ENCODE measurements around the gene NLK.

DNA sequence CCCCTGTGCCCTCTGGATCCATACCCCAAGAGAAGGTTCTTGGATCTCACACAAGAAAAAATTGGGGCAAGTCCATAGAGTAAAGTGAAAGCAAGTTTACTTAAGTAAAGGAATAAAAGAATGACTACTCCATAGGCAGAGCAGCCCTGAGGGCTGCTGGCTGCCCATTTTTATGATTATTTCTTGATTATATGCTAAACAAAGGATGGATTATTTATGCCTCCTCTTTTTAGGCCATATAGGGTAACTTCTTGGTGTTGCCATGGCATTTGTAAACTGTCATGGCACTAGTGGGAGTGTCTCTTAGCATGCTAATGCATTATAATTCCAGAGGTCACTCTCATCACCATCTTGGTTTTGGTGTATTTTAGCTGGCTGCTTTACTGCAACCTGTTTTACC is 70.8 kb downstream of the NLK start:
- TF ChIP-seq, protein P1, sequence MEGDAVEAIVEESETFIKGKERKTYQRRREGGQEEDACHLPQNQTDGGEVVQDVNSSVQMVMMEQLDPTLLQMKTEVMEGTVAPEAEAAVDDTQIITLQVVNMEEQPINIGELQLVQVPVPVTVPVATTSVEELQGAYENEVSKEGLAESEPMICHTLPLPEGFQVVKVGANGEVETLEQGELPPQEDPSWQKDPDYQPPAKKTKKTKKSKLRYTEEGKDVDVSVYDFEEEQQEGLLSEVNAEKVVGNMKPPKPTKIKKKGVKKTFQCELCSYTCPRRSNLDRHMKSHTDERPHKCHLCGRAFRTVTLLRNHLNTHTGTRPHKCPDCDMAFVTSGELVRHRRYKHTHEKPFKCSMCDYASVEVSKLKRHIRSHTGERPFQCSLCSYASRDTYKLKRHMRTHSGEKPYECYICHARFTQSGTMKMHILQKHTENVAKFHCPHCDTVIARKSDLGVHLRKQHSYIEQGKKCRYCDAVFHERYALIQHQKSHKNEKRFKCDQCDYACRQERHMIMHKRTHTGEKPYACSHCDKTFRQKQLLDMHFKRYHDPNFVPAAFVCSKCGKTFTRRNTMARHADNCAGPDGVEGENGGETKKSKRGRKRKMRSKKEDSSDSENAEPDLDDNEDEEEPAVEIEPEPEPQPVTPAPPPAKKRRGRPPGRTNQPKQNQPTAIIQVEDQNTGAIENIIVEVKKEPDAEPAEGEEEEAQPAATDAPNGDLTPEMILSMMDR (IDR thresholded peaks at IDR 0.05 in 2 of 3, conservative IDR thresholded peaks at IDR 0.05 in 1 of 3; ENCODE audit: borderline replicate concordance in 1 of 3, insufficient read depth in 1 of 3, low read depth in 2 of 3, low read length in 2 of 3), result no peak
- TF ChIP-seq SP1 (IDR thresholded peaks at IDR 0.05; ENCODE audit: low read depth), result no peak
- TF ChIP-seq CEBPB (IDR thresholded peaks at IDR 0.05; ENCODE audit: low read depth), result no peak

Data from HCT116 (cell line).